ENCODE measurements around the gene FAM89A. TPM values are rescaled to one million over a fixed set of nuclear protein-coding genes. Genes with fewer than 3 reads are reported as not detected.
"Not testable (repeated sequence)": the region's sequence is repeated elsewhere in the genome, so short reads cannot be mapped to it uniquely, and the experiment has no call there.

The FAM89A gene
- total RNA-seq, 2 donors from 2014 or later: 3.6 to 6.3 TPM

- TF ChIP-seq, protein P1, sequence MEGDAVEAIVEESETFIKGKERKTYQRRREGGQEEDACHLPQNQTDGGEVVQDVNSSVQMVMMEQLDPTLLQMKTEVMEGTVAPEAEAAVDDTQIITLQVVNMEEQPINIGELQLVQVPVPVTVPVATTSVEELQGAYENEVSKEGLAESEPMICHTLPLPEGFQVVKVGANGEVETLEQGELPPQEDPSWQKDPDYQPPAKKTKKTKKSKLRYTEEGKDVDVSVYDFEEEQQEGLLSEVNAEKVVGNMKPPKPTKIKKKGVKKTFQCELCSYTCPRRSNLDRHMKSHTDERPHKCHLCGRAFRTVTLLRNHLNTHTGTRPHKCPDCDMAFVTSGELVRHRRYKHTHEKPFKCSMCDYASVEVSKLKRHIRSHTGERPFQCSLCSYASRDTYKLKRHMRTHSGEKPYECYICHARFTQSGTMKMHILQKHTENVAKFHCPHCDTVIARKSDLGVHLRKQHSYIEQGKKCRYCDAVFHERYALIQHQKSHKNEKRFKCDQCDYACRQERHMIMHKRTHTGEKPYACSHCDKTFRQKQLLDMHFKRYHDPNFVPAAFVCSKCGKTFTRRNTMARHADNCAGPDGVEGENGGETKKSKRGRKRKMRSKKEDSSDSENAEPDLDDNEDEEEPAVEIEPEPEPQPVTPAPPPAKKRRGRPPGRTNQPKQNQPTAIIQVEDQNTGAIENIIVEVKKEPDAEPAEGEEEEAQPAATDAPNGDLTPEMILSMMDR (IDR thresholded peaks at IDR 0.05): no peak
- intact Hi-C loops (cut with DNase I): no loop called here
- Histone ChIP-seq H3K9ac (ENCODE audit: low read depth in 2 of 2, low read length in 2 of 2) (no peak overlapping the region), H3K4me1 (no peaks in the 10 kb centered on the region), H3K9me3 (no peaks in the 10 kb centered on the region), H3K27ac (no peak overlapping the region), H3K4me3 (no peak overlapping the region), H3K27me3 (no peaks in the 10 kb centered on the region), H3K36me3 (no peaks in the 10 kb centered on the region)
- no peak for DNase-seq
Measured at GRCh38 chr1:231016234-231016633, 23.8 kb downstream of the FAM89A start.

DNA sequence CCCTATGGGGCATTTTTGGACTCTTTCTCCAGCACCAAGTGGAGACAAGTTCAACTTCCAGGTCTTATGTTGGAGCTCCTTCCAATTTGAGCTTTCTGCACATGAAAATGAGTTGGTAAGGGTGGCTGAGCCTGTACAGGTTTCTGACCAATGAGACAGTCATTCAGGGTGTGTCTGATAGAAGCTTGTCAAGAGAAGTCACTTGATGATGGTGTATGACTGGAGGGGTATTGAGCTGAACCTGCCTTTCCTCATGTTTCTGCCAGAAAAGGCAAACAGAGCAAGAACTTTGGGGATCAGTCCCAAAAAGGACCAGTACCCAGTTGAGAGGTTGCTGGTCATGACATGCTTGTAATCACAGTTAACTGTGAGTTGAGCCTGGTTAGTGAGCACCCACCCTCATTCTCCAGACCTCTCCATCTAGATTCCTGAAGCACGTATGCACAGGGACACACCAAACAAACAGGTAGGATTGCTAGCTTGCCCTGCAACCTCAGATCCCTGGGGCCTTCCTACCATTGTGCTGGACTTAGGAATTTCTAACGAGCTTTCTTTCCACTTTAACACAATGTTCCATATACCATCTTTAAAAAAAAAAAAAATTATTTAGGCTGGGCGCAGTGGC, 26.6 kb downstream of the FAM89A start:
- Histone ChIP-seq H3K4me3 (no peak overlapping the region), H3K27ac (no peak overlapping the region), H3K4me1 (no peaks in the 10 kb centered on the region), H3K36me3 (no peaks in the 10 kb centered on the region), H3K9ac (ENCODE audit: low read depth in 2 of 2, low read length in 2 of 2) (no peak overlapping the region), H3K9me3 (no peaks in the 10 kb centered on the region), H3K27me3 (no peaks in the 10 kb centered on the region)
- TF ChIP-seq, protein P1 (IDR thresholded peaks at IDR 0.05): no peak
- intact Hi-C loops (cut with DNase I): no loop called here
- DNase-seq: no peak

DNA sequence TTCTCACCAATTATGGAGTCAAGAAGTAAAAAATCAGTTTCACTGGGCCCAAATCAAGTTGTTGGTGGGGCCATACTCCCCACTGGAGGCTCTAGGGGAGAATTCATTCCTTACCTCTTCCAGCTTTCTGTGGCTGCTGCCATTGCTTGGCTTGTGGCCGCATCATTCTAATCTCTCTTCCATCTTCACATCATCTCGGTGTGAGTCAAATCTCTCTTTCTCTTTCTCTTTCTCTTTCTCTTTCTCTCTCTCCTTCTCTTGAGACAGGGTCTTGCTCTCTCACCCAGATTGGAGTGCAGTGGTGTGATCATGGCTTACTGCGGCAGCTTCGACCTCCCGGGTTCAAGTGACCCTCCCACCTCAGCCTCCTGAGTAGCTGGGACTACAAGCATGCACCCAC, 28.1 kb downstream of the FAM89A start:
- no peaks in the 10 kb centered on the region for H3K27me3 ChIP-seq
- no peaks in the 10 kb centered on the region for H3K4me1 ChIP-seq
- intact Hi-C loops (cut with DNase I): no loop called here
- no peak overlapping the region for H3K9ac ChIP-seq (ENCODE audit: low read depth in 2 of 2, low read length in 2 of 2)
- no peak overlapping the region for H3K27ac ChIP-seq
- no peaks in the 10 kb centered on the region for H3K9me3 ChIP-seq
- H3K36me3 ChIP-seq: no peaks in the 10 kb centered on the region
- DNase-seq: no peak
- TF ChIP-seq, protein P1 (IDR thresholded peaks at IDR 0.05): no peak
- H3K4me3 ChIP-seq: no peak overlapping the region

DNA sequence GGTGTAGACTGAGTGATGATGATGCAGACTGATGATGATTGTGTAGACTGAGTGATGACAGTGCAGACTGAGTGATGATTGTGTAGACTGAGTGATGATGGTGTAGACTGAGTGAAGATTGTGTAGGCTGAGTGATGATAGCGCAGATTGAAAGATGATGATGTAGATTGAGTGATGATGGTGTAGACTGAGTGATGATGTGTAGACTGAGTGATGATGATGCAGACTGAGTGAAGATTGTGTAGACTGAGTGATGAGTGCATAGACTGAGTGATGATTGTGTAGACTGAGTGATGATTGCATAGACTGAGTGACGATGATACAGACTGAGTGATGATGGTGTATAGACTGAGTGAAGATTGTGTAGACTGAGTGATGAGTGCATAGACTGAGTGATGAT, 28.7 kb downstream of the FAM89A start:
- Histone ChIP-seq H3K27ac (no peak overlapping the region), H3K4me3 (no peak overlapping the region), H3K27me3 (no peaks in the 10 kb centered on the region), H3K9ac (ENCODE audit: low read depth in 2 of 2, low read length in 2 of 2) (no peak overlapping the region), H3K4me1 (no peaks in the 10 kb centered on the region), H3K36me3 (no peaks in the 10 kb centered on the region), H3K9me3 (no peaks in the 10 kb centered on the region)
- no peak for DNase-seq
- intact Hi-C loops (cut with DNase I): no loop called here
- TF ChIP-seq, protein P1 (IDR thresholded peaks at IDR 0.05): no peak

- intact Hi-C loops (cut with DNase I); H3K27ac ChIP-seq; H3K9me3 ChIP-seq; H3K36me3 ChIP-seq; H3K9ac ChIP-seq (ENCODE audit: low read depth in 2 of 2, low read length in 2 of 2); DNase-seq; H3K27me3 ChIP-seq; H3K4me1 ChIP-seq; H3K4me3 ChIP-seq: not testable (repeated sequence)
Measured at GRCh38 chr1:231007535-231007934, 32.5 kb downstream of the FAM89A start.

GRCh38 chr1:231001892-231002291, 38.2 kb downstream of the FAM89A start:
- H3K36me3 ChIP-seq: peaks cover 24% of the 10 kb centered on the region
- intact Hi-C loops (cut with DNase I): no loop called here

More at GRCh38 chr1:231001892-231002291, 38.2 kb downstream of the FAM89A start:
- H3K9me3 ChIP-seq: no peaks in the 10 kb centered on the region
- H3K9ac ChIP-seq (ENCODE audit: low read depth in 2 of 2, low read length in 2 of 2): no peak overlapping the region
- no peaks in the 10 kb centered on the region for H3K4me1 ChIP-seq
- no peak overlapping the region for H3K4me3 ChIP-seq
- TF ChIP-seq, protein P1 (IDR thresholded peaks at IDR 0.05): no peak
- no peak for DNase-seq
- H3K27me3 ChIP-seq: no peaks in the 10 kb centered on the region
- H3K27ac ChIP-seq: no peak overlapping the region
